ENCODE data around the gene TRIP10. TPM values are rescaled to one million over a fixed set of nuclear protein-coding genes. Genes with fewer than 3 reads are reported as not detected.

The TRIP10 gene
- total and polyA plus RNA-seq, 2 of the 8 experiments (the other 6 are each of a cell fraction or from before 2014, with no cell fraction given), result 27.8 to 69.5 TPM

GRCh38 chr19:6723108-6723618 lies 16.3 kb upstream of the TRIP10 start:
- peak overlapping the region; percentile 61; the same call in 1 of the 2 replicates for H2BK20ac ChIP-seq (ENCODE audit: low read length)
- no peak overlapping the region for H2AK5ac ChIP-seq (ENCODE audit: low read depth, low read length)
- H3K9ac ChIP-seq (replicated peaks in 1 of 4; ENCODE audit: extremely low read depth in 1 of 4, low read depth in 3 of 4, low read length in 3 of 4), result no peak overlapping the region
- no peaks in the 10 kb centered on the region for H3K27me3 ChIP-seq (replicated peaks in 1 of 4; ENCODE audit: control insufficient read depth in 3 of 4, extremely low read depth in 1 of 4, insufficient read depth in 3 of 4, low read length in 3 of 4)
- no peaks in the 10 kb centered on the region for H3K36me3 ChIP-seq (ENCODE audit: control insufficient read depth in 2 of 4, insufficient read depth in 4 of 4, low read length in 3 of 4)
- H2BK5ac ChIP-seq (ENCODE audit: low read depth, low read length), result no peak overlapping the region
- no peak overlapping the region for H4K5ac ChIP-seq (ENCODE audit: insufficient read length, low read depth, low read length)
- no peaks in the 10 kb centered on the region for H4K20me1 ChIP-seq (replicated peaks in 1 of 2; ENCODE audit: control insufficient read depth in 1 of 2, insufficient read depth in 2 of 2, low read length in 2 of 2)
- H2BK12ac ChIP-seq (ENCODE audit: low read depth, low read length), result peak overlapping the region; percentile 39; the same call in 1 of the 2 replicates
- no peak overlapping the region for H3K14ac ChIP-seq (ENCODE audit: insufficient read length)
- H3K9me3 ChIP-seq (ENCODE audit: insufficient read depth in 2 of 2, low read depth in 1 of 2, low read length in 1 of 2), result no peaks in the 10 kb centered on the region
- H4K91ac ChIP-seq (replicated peaks; ENCODE audit: insufficient read length, low read length), result no peak overlapping the region
- no peak overlapping the region for H3K23ac ChIP-seq (ENCODE audit: insufficient read length)
- no peaks in the 10 kb centered on the region for H3K79me2 ChIP-seq (ENCODE audit: control insufficient read depth in 1 of 2, insufficient read depth in 2 of 2, low read length in 2 of 2)
- POLR2A ChIA-PET (ENCODE audit: partially characterized antibody), result interaction anchor here (1.1 to 3.6 kb wide), 2 partner anchors 10 to 13 kb away, joined by 3 to 14 read pairs; partner anchors contain the start of gene GPR108
- H3K18ac ChIP-seq (ENCODE audit: extremely low read depth, low read length), result no peak overlapping the region
- H3K79me1 ChIP-seq (ENCODE audit: low read depth, low read length), result no peaks in the 10 kb centered on the region
- H2BK15ac ChIP-seq (ENCODE audit: low read length), result no peak overlapping the region
- peak overlapping the region in 1 of 2 experiments; percentile 28; a peak in 1 of 4 replicates for H3K4me2 ChIP-seq (ENCODE audit: insufficient read depth in 1 of 2, low read depth in 2 of 2, low read length in 2 of 2)
- peak overlapping the region; percentile 31; the same call in 1 of the 2 replicates for H2AFZ ChIP-seq (ENCODE audit: low read length)
- FAIRE-seq (no peak), DNase-seq (ENCODE audit: low read depth in 1 of 2, low spot score in 2 of 2) (no peak)
- WGBS, 2 experiments (ENCODE audit: extremely low coverage in 1 of 2, insufficient coverage in 1 of 2, insufficient read length in 1 of 2, insufficient replicate concordance in 2 of 2, low coverage in 1 of 2, low lambda C conversion rate in 2 of 2, missing lambda C conversion rate in 1 of 2), result 53% methylated on average over 13 of the region's 13 CpGs; no CpG with 5 or more reads in 1 of the 2 experiments
- no peak overlapping the region for H2BK120ac ChIP-seq (replicated peaks; ENCODE audit: low read depth, low read length)
- CTCF ChIA-PET (ENCODE audit: partially characterized antibody), result interaction anchor here (1.7 to 7.2 kb wide), 2 partner anchors 10 to 14 kb away, joined by 9 to 31 read pairs; partner anchors contain the start of gene GPR108
- H3K23me2 ChIP-seq (ENCODE audit: low read depth, low read length), result peaks cover 4% of the 10 kb centered on the region; the same call in 1 of the 2 replicates
- H3K56ac ChIP-seq (replicated peaks; ENCODE audit: insufficient read length, low read depth, low read length), result no peak overlapping the region
- peaks cover 0 to 10% (median 4%) of the 10 kb centered on the region in 4 experiments; a peak in 4 of 7 replicates for H3K4me1 ChIP-seq (replicated peaks in 1 of 4; ENCODE audit: control insufficient read depth in 3 of 4, insufficient read depth in 4 of 4, low read length in 3 of 4)
- no peak overlapping the region for H3K4ac ChIP-seq (replicated peaks; ENCODE audit: insufficient read length, low read depth, low read length)
- TF ChIP-seq CEBPB (IDR thresholded peaks at IDR 0.05; ENCODE audit: low read depth, low read length) (peak; percentile 98), SIN3A (conservative IDR thresholded peaks at IDR 0.05 in 1 of 2, IDR thresholded peaks at IDR 0.05 in 1 of 2; ENCODE audit: low read depth in 1 of 2, low read length in 2 of 2) (no peak)
- no peak overlapping the region for H3K4me3 ChIP-seq (ENCODE audit: extremely low read depth in 1 of 4, insufficient read depth in 2 of 4, low read depth in 3 of 4, low read length in 4 of 4)
- no peak overlapping the region for H3K27ac ChIP-seq (ENCODE audit: low read depth, low read length)
- H4K8ac ChIP-seq (ENCODE audit: extremely low read depth, insufficient read depth, low read length), result no peak overlapping the region
